Fibroblast of lung (primary cell): ENCODE measurements around the gene PANK1. TPM values are rescaled to one million over a fixed set of nuclear protein-coding genes. Genes with fewer than 3 reads are reported as not detected.
A peak's percentile ranks its signal among the peaks of the same experiment; 100 is the strongest.

Experiments used
- DNase-seq, 2 donors: peaks; one replicate each; pipeline versions ENCODE4 v3.0.0 to v3.0.0-alpha.2; 2010; ENCODE audit warnings: low read depth in 2 of 2
- H2AFZ ChIP-seq: 2 replicates; pipeline ENCODE4 v1.5.1; 2012; ENCODE audit warnings: low read length, control low read depth, inconsistent platforms
- H3K27ac ChIP-seq: 2 replicates; pipeline ENCODE4 v1.5.1; 2011; ENCODE audit warnings: low read length, control low read depth; ENCODE audit not compliant: insufficient read depth
- H3K27me3 ChIP-seq: 2 replicates; pipeline ENCODE4 v1.5.1; 2011; ENCODE audit warnings: mild to moderate bottlenecking, low read length; ENCODE audit not compliant: control insufficient read depth, insufficient read depth
- H3K36me3 ChIP-seq: 2 replicates; pipeline ENCODE4 v1.5.1; 2011; ENCODE audit warnings: low read length; ENCODE audit not compliant: control insufficient read depth, insufficient read depth
- H3K4me1 ChIP-seq: 2 replicates; pipeline ENCODE4 v1.5.1; 2011; ENCODE audit warnings: low read length; ENCODE audit not compliant: control insufficient read depth, insufficient read depth; ENCODE audit errors: extremely low read depth
- H3K4me2 ChIP-seq: 2 replicates; pipeline ENCODE4 v1.5.1; 2011; ENCODE audit warnings: low read length, control low read depth; ENCODE audit not compliant: insufficient read depth; ENCODE audit errors: extremely low read depth
- H3K4me3 ChIP-seq, 4 experiments: fragments of 200-600 bp in 1 of 4; sonication (generic) in 1 of 4; replicated peaks in 1 of 4; 2 replicates each; pipeline ENCODE4 v1.5.1; 2011 to 2016; ENCODE audit warnings: low read length in 4 of 4, low read depth in 3 of 4, mild to moderate bottlenecking in 3 of 4, control low read depth in 2 of 4, inconsistent platforms in 1 of 4, mixed read lengths in 1 of 4; ENCODE audit not compliant: insufficient read depth in 1 of 4; ENCODE audit errors: control extremely low read depth in 1 of 4
- H3K79me2 ChIP-seq: 2 replicates; pipeline ENCODE4 v1.5.1; 2012; ENCODE audit warnings: mild to moderate bottlenecking, low read length, inconsistent platforms; ENCODE audit not compliant: control insufficient read depth, insufficient read depth
- H3K9ac ChIP-seq: 2 replicates; pipeline ENCODE4 v1.5.1; 2011; ENCODE audit warnings: mild to moderate bottlenecking, low read length, control low read depth; ENCODE audit not compliant: insufficient read depth
- H3K9me3 ChIP-seq: 2 replicates; pipeline ENCODE4 v1.5.1; 2012; ENCODE audit warnings: low read depth, low read length; ENCODE audit not compliant: control insufficient read depth, insufficient read depth
- H4K20me1 ChIP-seq: 2 replicates; pipeline ENCODE4 v1.5.1; 2011; ENCODE audit warnings: low read length; ENCODE audit not compliant: control insufficient read depth, insufficient read depth; ENCODE audit errors: extremely low read depth
- EZH2 ChIP-seq: IDR thresholded peaks from 2 replicates; pipeline ENCODE4 v1.5.1; 2012; ENCODE audit warnings: low read length, control low read depth, mild to moderate bottlenecking; ENCODE audit errors: missing control alignments
- polyA plus RNA-seq, 2 donors: library from polyadenylated mRNA; depleted of rRNA in 1 of 2; stranded (reverse) in 1 of 2; unstranded in 1 of 2; fragments of >200 nt; gene quantifications; 2 replicates each; pipeline ENCODE4 v1.2.1, GENCODE V29; 2011 to 2012; ENCODE audit warnings: missing spikeins in 1 of 2
- total RNA-seq: library from RNA; depleted of rRNA; stranded (reverse); fragments of >200 nt; gene quantifications from 2 replicates; pipeline ENCODE4 v1.2.1, GENCODE V29; 2014
- TF ChIP-seq, protein P1 (sequence below), 2 donors: IDR thresholded peaks in 1 of 2; conservative IDR thresholded peaks in 1 of 2; 1 replicate in 1 of 2; 2 replicates in 1 of 2; pipeline ENCODE4 v1.5.1; 2011 to 2012; ENCODE audit warnings: low read length in 2 of 2, control low read depth in 1 of 2, inconsistent platforms in 1 of 2, low read depth in 1 of 2, mild to moderate bottlenecking in 1 of 2

Gene PANK1
- total and polyA plus RNA-seq, 2 donors (not counting 1 experiment from before 2014, with no cell fraction given) = 5.3 to 9.2 TPM

DNA sequence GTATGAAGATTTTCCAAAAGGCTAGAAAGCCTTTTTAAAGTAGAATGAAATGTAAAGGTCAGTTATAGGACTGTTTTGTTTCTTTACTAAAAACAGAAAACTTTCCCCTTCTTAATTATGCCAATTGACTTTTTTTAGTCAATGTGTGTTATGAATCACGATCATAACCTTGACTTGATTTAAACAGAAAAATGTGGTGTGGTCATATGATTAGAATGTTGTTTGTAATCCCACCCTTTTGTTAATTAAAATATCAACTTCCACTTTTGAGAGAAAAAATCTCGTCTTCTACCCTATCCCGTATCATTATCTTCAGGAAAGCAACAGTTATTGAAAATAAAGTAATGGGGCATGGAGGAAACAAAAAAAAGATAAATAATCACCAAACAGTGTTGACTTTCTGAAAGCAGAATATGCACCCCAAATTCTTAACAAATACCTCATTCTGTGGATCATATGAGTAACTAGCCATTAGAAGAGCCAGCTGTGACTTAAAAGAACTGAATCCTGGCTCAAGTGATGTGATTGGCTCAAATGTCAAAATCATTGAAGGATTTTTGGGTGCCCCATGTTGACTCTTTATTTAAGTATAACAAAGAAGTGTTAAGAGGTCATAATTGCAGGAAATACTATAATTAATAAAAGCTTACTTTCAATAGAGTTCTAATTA lies 77.3 kb downstream of the PANK1 start:
- Histone ChIP-seq H3K79me2 (no peaks in the 10 kb centered on the region), H3K4me2 (no peak overlapping the region), H3K27ac (no peak overlapping the region), H3K9me3 (no peaks in the 10 kb centered on the region), H3K27me3 (no peaks in the 10 kb centered on the region), H3K4me1 (peaks cover 2% of the 10 kb centered on the region), H3K9ac (no peak overlapping the region), H3K4me3 (no peak overlapping the region), H3K36me3 (no peaks in the 10 kb centered on the region), H2AFZ (no peak overlapping the region), H4K20me1 (no peaks in the 10 kb centered on the region)
- no peak for DNase-seq
- TF ChIP-seq, protein P1, sequence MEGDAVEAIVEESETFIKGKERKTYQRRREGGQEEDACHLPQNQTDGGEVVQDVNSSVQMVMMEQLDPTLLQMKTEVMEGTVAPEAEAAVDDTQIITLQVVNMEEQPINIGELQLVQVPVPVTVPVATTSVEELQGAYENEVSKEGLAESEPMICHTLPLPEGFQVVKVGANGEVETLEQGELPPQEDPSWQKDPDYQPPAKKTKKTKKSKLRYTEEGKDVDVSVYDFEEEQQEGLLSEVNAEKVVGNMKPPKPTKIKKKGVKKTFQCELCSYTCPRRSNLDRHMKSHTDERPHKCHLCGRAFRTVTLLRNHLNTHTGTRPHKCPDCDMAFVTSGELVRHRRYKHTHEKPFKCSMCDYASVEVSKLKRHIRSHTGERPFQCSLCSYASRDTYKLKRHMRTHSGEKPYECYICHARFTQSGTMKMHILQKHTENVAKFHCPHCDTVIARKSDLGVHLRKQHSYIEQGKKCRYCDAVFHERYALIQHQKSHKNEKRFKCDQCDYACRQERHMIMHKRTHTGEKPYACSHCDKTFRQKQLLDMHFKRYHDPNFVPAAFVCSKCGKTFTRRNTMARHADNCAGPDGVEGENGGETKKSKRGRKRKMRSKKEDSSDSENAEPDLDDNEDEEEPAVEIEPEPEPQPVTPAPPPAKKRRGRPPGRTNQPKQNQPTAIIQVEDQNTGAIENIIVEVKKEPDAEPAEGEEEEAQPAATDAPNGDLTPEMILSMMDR (conservative IDR thresholded peaks at IDR 0.05 in 1 of 2, IDR thresholded peaks at IDR 0.05 in 1 of 2; ENCODE audit: low read depth in 1 of 2, low read length in 2 of 2) = no peak
- no peak for TF ChIP-seq EZH2

DNA sequence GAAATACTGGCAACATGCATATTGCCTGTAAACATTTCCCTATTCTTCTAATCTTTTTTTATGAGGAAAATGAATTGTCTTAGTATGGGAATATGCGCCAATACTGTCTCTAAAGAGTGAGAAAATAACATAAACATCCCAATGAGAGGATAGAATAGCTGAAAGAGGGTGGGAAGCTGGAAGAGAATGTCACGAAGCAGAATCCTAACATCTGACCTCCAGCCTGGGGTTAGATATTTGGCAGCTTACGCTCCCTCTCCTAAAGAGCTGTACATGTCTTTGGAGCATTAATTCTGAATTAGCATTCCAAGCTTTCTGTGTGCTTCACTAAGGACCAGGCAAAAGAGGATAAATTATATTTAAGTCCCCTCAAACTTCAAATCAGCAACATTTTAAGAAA lies 78.0 kb downstream of the PANK1 start:
- Histone ChIP-seq H4K20me1 (no peaks in the 10 kb centered on the region), H3K9me3 (no peaks in the 10 kb centered on the region), H3K27ac (no peak overlapping the region), H2AFZ (no peak overlapping the region), H3K36me3 (no peaks in the 10 kb centered on the region), H3K27me3 (no peaks in the 10 kb centered on the region), H3K9ac (no peak overlapping the region), H3K4me2 (no peak overlapping the region), H3K4me3 (no peak overlapping the region), H3K79me2 (no peaks in the 10 kb centered on the region), H3K4me1 (peaks cover 2% of the 10 kb centered on the region)
- TF ChIP-seq, protein P1 (conservative IDR thresholded peaks at IDR 0.05 in 1 of 2, IDR thresholded peaks at IDR 0.05 in 1 of 2; ENCODE audit: low read depth in 1 of 2, low read length in 2 of 2) = no peak
- TF ChIP-seq EZH2 = no peak
- no peak for DNase-seq

DNA sequence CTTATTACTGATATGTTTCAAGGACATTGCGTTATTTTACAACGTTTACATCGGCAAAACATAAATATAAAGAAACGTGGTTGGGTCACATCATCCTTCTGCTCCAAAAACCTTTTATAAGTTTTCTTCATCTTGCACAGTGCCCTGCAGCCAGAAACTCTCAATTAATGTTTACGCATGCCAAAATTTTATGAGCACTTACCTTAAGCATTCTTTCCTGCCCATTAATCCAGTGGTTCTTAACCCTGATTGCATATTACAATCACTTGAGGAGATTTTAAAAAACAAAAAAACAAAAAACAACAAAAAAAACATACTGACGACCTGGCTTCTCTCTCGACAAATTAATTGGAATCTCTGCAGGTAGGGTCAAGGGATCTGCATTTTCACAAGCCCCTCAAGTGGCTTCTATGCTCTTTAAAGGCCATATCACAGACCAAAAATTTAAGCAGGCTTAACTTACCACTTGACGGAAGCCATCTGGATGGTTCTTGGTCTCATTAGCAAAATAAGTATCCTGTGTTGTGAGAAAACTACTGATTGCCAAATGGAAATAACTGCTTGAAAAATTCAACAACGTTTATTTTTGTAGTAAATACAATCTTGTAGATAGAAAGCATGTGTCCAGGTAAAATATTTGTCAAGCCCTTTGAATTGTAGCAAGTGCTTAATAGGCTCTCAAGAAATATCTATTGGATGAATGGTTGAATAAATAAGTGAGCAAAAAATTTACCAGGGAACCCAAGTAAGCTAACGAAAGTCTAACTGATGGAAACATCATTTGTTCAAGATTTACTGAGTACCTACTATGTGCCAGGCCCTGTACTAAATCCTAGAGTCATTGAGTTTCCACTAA lies 78.7 kb downstream of the PANK1 start:
- TF ChIP-seq, protein P1 (conservative IDR thresholded peaks at IDR 0.05 in 1 of 2, IDR thresholded peaks at IDR 0.05 in 1 of 2; ENCODE audit: low read depth in 1 of 2, low read length in 2 of 2) = no peak
- TF ChIP-seq EZH2 = no peak
- H2AFZ ChIP-seq = no peak overlapping the region
- no peak overlapping the region for H3K27ac ChIP-seq
- H3K9ac ChIP-seq = no peak overlapping the region
- no peaks in the 10 kb centered on the region for H4K20me1 ChIP-seq
- H3K4me1 ChIP-seq = peaks cover 2% of the 10 kb centered on the region
- H3K4me2 ChIP-seq = no peak overlapping the region
- DNase-seq = peak in 1 of 2 donors; percentile 60
- H3K9me3 ChIP-seq = no peaks in the 10 kb centered on the region
- no peak overlapping the region for H3K4me3 ChIP-seq
- no peaks in the 10 kb centered on the region for H3K36me3 ChIP-seq
- H3K79me2 ChIP-seq = no peaks in the 10 kb centered on the region
- no peaks in the 10 kb centered on the region for H3K27me3 ChIP-seq
